Lower leg skin (tissue), 3 donors: ENCODE data around the gene SH3RF3.

Source experiments
- CTCF ChIP-seq, 3 donors: fragments of 450-650 bp; IDR thresholded peaks; one replicate each; pipeline ENCODE4 v1.5.1; 2016; ENCODE audit warnings: antibody characterized with exemption in 3 of 3, mild to moderate bottlenecking in 3 of 3, moderate library complexity in 2 of 3
- POLR2A ChIP-seq, 2 donors: fragments of 450-650 bp; IDR thresholded peaks; one replicate each; pipeline ENCODE4 v1.6.1; 2016 to 2017; ENCODE audit warnings: antibody characterized with exemption in 2 of 2, mild to moderate bottlenecking in 1 of 2, moderate library complexity in 1 of 2

GRCh38 chr2:109176928-109177327 lies 47.9 kb downstream of the SH3RF3 start:
- no peak for TF ChIP-seq POLR2A (IDR thresholded peaks at IDR 0.05)
- no peak for TF ChIP-seq CTCF (IDR thresholded peaks at IDR 0.05)
